ENCODE data around the gene CAPN13. TPM values are rescaled to one million over a fixed set of nuclear protein-coding genes. Genes with fewer than 3 reads are reported as not detected.

The CAPN13 gene
- total RNA-seq, 2 donors from 2014 or later, result 1.1 TPM; not detected in 1

DNA sequence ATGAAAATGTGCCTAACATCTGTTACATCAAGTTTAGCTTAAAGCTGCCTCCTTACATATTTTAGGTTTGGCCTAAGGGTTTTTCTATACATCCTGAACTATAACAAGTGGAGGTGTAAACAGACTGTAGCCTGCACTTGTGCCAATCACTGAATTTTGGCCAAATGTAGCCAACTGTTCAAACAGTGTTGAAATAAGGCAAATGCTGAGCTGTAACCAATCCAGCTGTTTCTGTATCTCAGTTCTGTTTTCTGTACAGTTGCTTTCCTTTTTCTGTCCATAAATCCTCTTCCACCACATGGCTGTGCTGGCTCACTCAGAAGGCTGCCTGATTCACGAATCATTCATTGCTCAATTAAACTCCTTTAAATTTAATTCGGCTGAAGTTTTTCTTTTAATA lies 19.2 kb upstream of the CAPN13 start:
- H3K27me3 ChIP-seq (replicated peaks; ENCODE audit: insufficient read depth), result no peaks in the 10 kb centered on the region
- H3K4me1 ChIP-seq (ENCODE audit: control insufficient read depth in 1 of 2, low read depth in 2 of 2), result no peaks in the 10 kb centered on the region
- no peak overlapping the region for H3K4me3 ChIP-seq
- H3K36me3 ChIP-seq, result no peaks in the 10 kb centered on the region
- no peak overlapping the region for H3K27ac ChIP-seq
- H3K9me3 ChIP-seq, result no peaks in the 10 kb centered on the region
- TF ChIP-seq, protein P1, sequence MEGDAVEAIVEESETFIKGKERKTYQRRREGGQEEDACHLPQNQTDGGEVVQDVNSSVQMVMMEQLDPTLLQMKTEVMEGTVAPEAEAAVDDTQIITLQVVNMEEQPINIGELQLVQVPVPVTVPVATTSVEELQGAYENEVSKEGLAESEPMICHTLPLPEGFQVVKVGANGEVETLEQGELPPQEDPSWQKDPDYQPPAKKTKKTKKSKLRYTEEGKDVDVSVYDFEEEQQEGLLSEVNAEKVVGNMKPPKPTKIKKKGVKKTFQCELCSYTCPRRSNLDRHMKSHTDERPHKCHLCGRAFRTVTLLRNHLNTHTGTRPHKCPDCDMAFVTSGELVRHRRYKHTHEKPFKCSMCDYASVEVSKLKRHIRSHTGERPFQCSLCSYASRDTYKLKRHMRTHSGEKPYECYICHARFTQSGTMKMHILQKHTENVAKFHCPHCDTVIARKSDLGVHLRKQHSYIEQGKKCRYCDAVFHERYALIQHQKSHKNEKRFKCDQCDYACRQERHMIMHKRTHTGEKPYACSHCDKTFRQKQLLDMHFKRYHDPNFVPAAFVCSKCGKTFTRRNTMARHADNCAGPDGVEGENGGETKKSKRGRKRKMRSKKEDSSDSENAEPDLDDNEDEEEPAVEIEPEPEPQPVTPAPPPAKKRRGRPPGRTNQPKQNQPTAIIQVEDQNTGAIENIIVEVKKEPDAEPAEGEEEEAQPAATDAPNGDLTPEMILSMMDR (IDR thresholded peaks at IDR 0.05), result no peak
- ATAC-seq (ENCODE audit: insufficient number of reproducible peaks, low FRiP score, low read depth) (no peak), DNase-seq (ENCODE audit: low spot score) (no peak)

DNA sequence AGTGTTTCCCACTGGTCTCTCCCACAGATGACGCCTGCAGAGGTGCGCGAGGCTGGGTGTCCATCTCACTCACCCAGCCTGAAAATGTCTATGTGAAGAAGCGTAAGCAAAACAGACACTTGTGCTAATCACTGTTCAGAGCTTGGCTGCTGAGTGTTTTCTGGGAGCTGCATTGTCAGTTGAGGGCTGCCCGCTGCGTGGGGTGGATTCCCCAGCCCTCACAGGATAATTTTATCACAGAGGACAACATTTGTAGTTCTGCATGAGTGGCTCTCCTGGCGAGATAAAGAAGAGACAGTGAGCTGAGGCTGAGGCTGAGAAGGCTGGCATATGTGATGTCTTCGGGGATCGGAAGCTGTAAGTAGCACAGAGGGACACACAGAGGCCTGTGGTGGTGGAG lies 16.2 kb upstream of the CAPN13 start:
- DNase-seq (ENCODE audit: low spot score), result no peak
- Histone ChIP-seq H3K36me3 (no peaks in the 10 kb centered on the region), H3K27ac (no peak overlapping the region), H3K9me3 (no peaks in the 10 kb centered on the region), H3K27me3 (replicated peaks; ENCODE audit: insufficient read depth) (no peaks in the 10 kb centered on the region), H3K4me3 (no peak overlapping the region), H3K4me1 (ENCODE audit: control insufficient read depth in 1 of 2, low read depth in 2 of 2) (no peaks in the 10 kb centered on the region)
- ATAC-seq (ENCODE audit: insufficient number of reproducible peaks, low FRiP score, low read depth), result no peak
- TF ChIP-seq, protein P1 (IDR thresholded peaks at IDR 0.05), result no peak

DNA sequence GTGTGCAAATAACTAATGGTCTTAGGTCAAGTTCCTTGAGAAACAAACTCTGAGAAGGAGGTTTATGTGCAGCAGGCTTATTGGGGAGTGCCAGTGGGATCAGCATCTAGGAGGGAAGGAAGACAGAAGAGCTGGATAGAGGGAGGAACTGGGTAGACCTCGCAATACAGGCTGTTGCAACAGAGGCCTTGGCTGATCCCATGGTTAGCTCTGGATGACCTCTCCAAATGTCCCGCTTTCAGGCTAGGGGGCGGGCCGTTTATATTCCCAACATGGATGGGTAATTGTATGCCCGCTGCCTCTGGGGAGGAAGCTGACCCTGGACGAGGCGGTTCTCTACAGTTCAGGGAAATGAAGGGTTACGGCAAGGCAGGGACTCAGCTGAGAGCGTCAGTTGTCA lies 14.7 kb upstream of the CAPN13 start:
- TF ChIP-seq, protein P1 (IDR thresholded peaks at IDR 0.05), result no peak
- DNase-seq (ENCODE audit: low spot score) (no peak), ATAC-seq (ENCODE audit: insufficient number of reproducible peaks, low FRiP score, low read depth) (no peak)

DNA sequence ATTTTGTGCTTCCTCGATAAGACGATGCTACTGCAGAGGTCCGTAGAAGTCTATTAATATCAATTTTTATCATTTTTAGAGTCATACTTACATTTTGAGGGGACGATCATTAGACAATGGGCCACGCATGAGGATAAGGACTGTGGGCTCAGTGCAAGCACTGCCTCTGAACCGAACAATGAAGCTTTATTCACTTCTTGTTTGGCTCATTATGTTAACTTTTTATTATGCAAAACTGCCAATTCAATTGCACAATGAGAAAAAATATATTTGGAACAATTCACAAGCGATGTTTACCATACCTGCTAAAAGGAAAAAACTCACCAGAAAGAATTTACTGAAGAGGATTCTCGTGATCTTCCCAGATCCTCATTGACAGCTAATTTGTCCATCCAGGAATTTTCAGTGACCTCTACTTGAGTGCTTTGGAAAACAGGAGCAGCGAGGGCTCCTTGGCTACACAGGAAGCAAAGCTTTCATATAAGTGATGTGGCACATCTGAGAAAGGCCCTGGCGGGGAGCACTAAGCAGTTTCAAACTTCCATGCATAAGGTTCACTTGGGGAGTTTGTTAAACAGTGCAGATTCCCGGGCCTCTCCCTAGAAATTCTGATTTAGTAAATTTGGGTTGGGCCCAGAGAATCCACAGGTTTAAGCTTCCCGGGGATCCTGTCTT lies 13.3 kb upstream of the CAPN13 start:
- ATAC-seq (ENCODE audit: insufficient number of reproducible peaks, low FRiP score, low read depth) (no peak), DNase-seq (ENCODE audit: low spot score) (no peak)
- no peaks in the 10 kb centered on the region for H3K4me1 ChIP-seq (ENCODE audit: control insufficient read depth in 1 of 2, low read depth in 2 of 2)
- H3K4me3 ChIP-seq, result no peak overlapping the region
- H3K36me3 ChIP-seq, result no peaks in the 10 kb centered on the region
- H3K27ac ChIP-seq, result no peak overlapping the region
- TF ChIP-seq, protein P1 (IDR thresholded peaks at IDR 0.05), result no peak
- no peaks in the 10 kb centered on the region for H3K9me3 ChIP-seq
- H3K27me3 ChIP-seq (replicated peaks; ENCODE audit: insufficient read depth), result no peaks in the 10 kb centered on the region

More for the DNA sequence above, 14.7 kb upstream of the CAPN13 start:
- Histone ChIP-seq H3K36me3 (no peaks in the 10 kb centered on the region), H3K4me3 (no peak overlapping the region), H3K4me1 (ENCODE audit: control insufficient read depth in 1 of 2, low read depth in 2 of 2) (no peaks in the 10 kb centered on the region), H3K9me3 (no peaks in the 10 kb centered on the region), H3K27ac (no peak overlapping the region), H3K27me3 (replicated peaks; ENCODE audit: insufficient read depth) (no peaks in the 10 kb centered on the region)

DNA sequence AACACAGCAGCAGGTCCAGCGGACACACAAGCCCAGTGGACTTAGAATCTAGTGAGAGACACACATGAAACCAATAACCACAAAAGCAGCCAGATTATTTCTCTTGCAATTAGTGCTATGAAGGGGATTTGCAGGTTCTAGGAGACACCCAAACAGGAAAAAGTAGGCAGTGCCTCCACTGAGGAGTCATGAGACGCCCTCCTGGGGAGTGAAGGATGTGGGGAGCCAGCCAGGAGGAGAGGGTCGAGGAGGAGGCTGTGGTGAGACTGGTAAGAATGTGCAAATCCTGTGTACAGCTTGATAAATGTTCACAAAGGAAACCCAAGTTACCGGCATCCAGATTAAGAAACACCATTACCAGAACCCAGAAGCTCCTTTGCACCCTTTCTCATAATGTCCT lies 2.7 kb upstream of the CAPN13 start:
- ATAC-seq (ENCODE audit: insufficient number of reproducible peaks, low FRiP score, low read depth), result no peak

More for the DNA sequence above, 2.7 kb upstream of the CAPN13 start:
- DNase-seq (ENCODE audit: low spot score), result no peak
- Histone ChIP-seq H3K36me3 (no peaks in the 10 kb centered on the region), H3K4me3 (no peak overlapping the region), H3K27me3 (replicated peaks; ENCODE audit: insufficient read depth) (no peaks in the 10 kb centered on the region), H3K27ac (no peak overlapping the region), H3K9me3 (no peaks in the 10 kb centered on the region), H3K4me1 (ENCODE audit: control insufficient read depth in 1 of 2, low read depth in 2 of 2) (no peaks in the 10 kb centered on the region)
- TF ChIP-seq, protein P1 (IDR thresholded peaks at IDR 0.05), result no peak

Data from thoracic aorta (tissue), 2 donors.